IMR-90 (cell line): ENCODE data around the gene CIT. TPM values are rescaled to one million over a fixed set of nuclear protein-coding genes. Genes with fewer than 3 reads are reported as not detected.

Experiments
- ATAC-seq: fragments of 200-7000 bp; cut with Tn5 transposase; 2 replicates; pipeline ENCODE4 v1.9.1; 2020; ENCODE audit warnings: low read depth, mild to moderate bottlenecking, moderate library complexity
- BruUV-seq: library from RNA; stranded (reverse); fragments of 400-500 nt; replicated peaks from 2 replicates; lab custom pipeline; 2021; lab: Mats Ljungman, UMichigan
- CTCF ChIA-PET: fragments of 300-600 bp; formaldehyde crosslinking; extraction: SDS; loops from one replicate; lab custom pipeline; 2021; ENCODE audit warnings: antibody characterized with exemption; lab: Yijun Ruan, JAX
- POLR2A ChIA-PET: fragments of 300-600 bp; sonication (Branson Sonifier 250); formaldehyde crosslinking; loops from one replicate; lab custom pipeline; 2022; ENCODE audit warnings: antibody characterized with exemption; ENCODE audit not compliant: unreplicated experiment; lab: Charles Lee
- DNase-seq: peaks from one replicate; pipeline ENCODE4 v3.0.0; 2013
- H2AFZ ChIP-seq: replicated peaks from 2 replicates; pipeline ENCODE3; 2013; ENCODE audit warnings: low read length, mild to moderate bottlenecking; ENCODE audit not compliant: poor library complexity
- H2AK5ac ChIP-seq: 2 replicates; pipeline ENCODE4 v1.6.1; 2013; ENCODE audit warnings: low read depth, low read length, inconsistent platforms
- H2AK9ac ChIP-seq: replicated peaks from 2 replicates; pipeline ENCODE3; 2013; ENCODE audit warnings: mild to moderate bottlenecking, low read depth, low read length, moderate library complexity; ENCODE audit not compliant: poor library complexity
- H2BK120ac ChIP-seq: 2 replicates; pipeline ENCODE4 v1.6.1; 2013; ENCODE audit warnings: low read depth, low read length, inconsistent platforms
- H2BK15ac ChIP-seq: 3 replicates; pipeline ENCODE4 v1.6.1; 2013; ENCODE audit warnings: low read depth, low read length, inconsistent platforms
- H2BK20ac ChIP-seq: 2 replicates; pipeline ENCODE4 v1.6.1; 2013; ENCODE audit warnings: low read depth, mild to moderate bottlenecking, inconsistent platforms, low read length, moderate library complexity
- H2BK5ac ChIP-seq: 2 replicates; pipeline ENCODE4 v1.6.1; 2013; ENCODE audit warnings: mild to moderate bottlenecking, low read depth, low read length, inconsistent platforms; ENCODE audit not compliant: poor library complexity, severe bottlenecking
- H3K14ac ChIP-seq: replicated peaks from 2 replicates; pipeline ENCODE4 v1.6.1; 2013; ENCODE audit warnings: low read depth, low read length, inconsistent platforms
- H3K18ac ChIP-seq: 2 replicates; pipeline ENCODE4 v1.6.1; 2013; ENCODE audit warnings: low read depth, low read length, control low read depth
- H3K23ac ChIP-seq: 2 replicates; pipeline ENCODE4 v1.6.1; 2013; ENCODE audit warnings: low read depth, low read length, inconsistent platforms
- H3K27ac ChIP-seq: 2 replicates; pipeline ENCODE4 v1.5.1; 2013; ENCODE audit warnings: mild to moderate bottlenecking, control low read depth, low read length; ENCODE audit not compliant: insufficient read depth
- H3K27me3 ChIP-seq: 2 replicates; pipeline ENCODE4 v1.6.1; 2013; ENCODE audit warnings: low read length; ENCODE audit not compliant: control insufficient read depth, insufficient read depth
- H3K36me3 ChIP-seq: 2 replicates; pipeline ENCODE4 v1.6.1; 2013; ENCODE audit warnings: low read length, mixed read lengths; ENCODE audit not compliant: control insufficient read depth, insufficient read depth
- H3K4ac ChIP-seq: 2 replicates; pipeline ENCODE4 v1.6.1; 2013; ENCODE audit warnings: low read depth, low read length, inconsistent platforms
- H3K4me1 ChIP-seq: 2 replicates; pipeline ENCODE4 v1.6.1; 2013; ENCODE audit warnings: low read length, mixed read lengths; ENCODE audit not compliant: control insufficient read depth, insufficient read depth
- H3K4me2 ChIP-seq: 2 replicates; pipeline ENCODE4 v1.6.1; 2013; ENCODE audit warnings: low read depth, mild to moderate bottlenecking, control low read depth, low read length, moderate library complexity
- H3K4me3 ChIP-seq: 2 replicates; pipeline ENCODE4 v1.5.1; 2013; ENCODE audit warnings: low read depth, mild to moderate bottlenecking, control low read depth, low read length, moderate library complexity; ENCODE audit not compliant: insufficient read depth
- H3K56ac ChIP-seq: 2 replicates; pipeline ENCODE4 v1.6.1; 2013; ENCODE audit warnings: low read length, inconsistent platforms; ENCODE audit not compliant: insufficient read depth; ENCODE audit errors: extremely low read depth
- H3K79me1 ChIP-seq, 2 experiments: 2 replicates each; pipeline ENCODE4 v1.6.1; 2013; ENCODE audit warnings: low read length in 2 of 2, inconsistent platforms in 1 of 2, low read depth in 1 of 2
- H3K9ac ChIP-seq: 2 replicates; pipeline ENCODE4 v1.6.1; 2013; ENCODE audit warnings: low read depth, low read length, control low read depth
- H3K9me1 ChIP-seq: 2 replicates; pipeline ENCODE4 v1.6.1; 2013; ENCODE audit warnings: low read length, inconsistent platforms; ENCODE audit not compliant: insufficient read depth
- H3K9me3 ChIP-seq: 2 replicates; pipeline ENCODE4 v1.6.1; 2013; ENCODE audit warnings: low read length; ENCODE audit not compliant: control insufficient read depth, insufficient read depth
- H4K20me1 ChIP-seq: 2 replicates; pipeline ENCODE4 v1.6.1; 2013; ENCODE audit warnings: low read length, inconsistent platforms; ENCODE audit not compliant: insufficient read depth
- H4K5ac ChIP-seq: 2 replicates; pipeline ENCODE4 v1.6.1; 2013; ENCODE audit warnings: mild to moderate bottlenecking, low read depth, low read length, control low read depth
- H4K8ac ChIP-seq, 2 experiments: 2 replicates each; pipeline ENCODE4 v1.6.1; 2013; ENCODE audit warnings: low read depth in 2 of 2, low read length in 2 of 2, control low read depth in 1 of 2, inconsistent platforms in 1 of 2
- H4K91ac ChIP-seq: 2 replicates; pipeline ENCODE4 v1.6.1; 2013; ENCODE audit warnings: low read depth, low read length, inconsistent platforms; ENCODE audit not compliant: insufficient read depth
- BHLHE40 ChIP-seq: fragments of 150-350 bp; IDR thresholded peaks from 2 replicates; pipeline ENCODE4 v1.6.1; 2016; ENCODE audit warnings: mild to moderate bottlenecking, low read depth, low read length
- CEBPB ChIP-seq: IDR thresholded peaks from 2 replicates; pipeline ENCODE4 v1.6.1; 2012; ENCODE audit warnings: low read depth, low read length, improper control_type of control experiment
- CHD1 ChIP-seq: IDR thresholded peaks from 2 replicates; pipeline ENCODE4 v1.6.1; 2012; ENCODE audit warnings: low read depth, low read length, improper control_type of control experiment
- FOS ChIP-seq: fragments of 150-350 bp; IDR thresholded peaks from 2 replicates; pipeline ENCODE4 v1.6.1; 2016; ENCODE audit warnings: low read depth, low read length
- MAFK ChIP-seq: IDR thresholded peaks from 2 replicates; pipeline ENCODE4 v1.6.1; 2012; ENCODE audit warnings: low read depth, low read length, improper control_type of control experiment
- MAZ ChIP-seq: IDR thresholded peaks from 2 replicates; pipeline ENCODE4 v1.6.1; 2012; ENCODE audit warnings: low read depth, mild to moderate bottlenecking, low read length, improper control_type of control experiment, moderate library complexity, borderline replicate concordance
- MXI1 ChIP-seq: IDR thresholded peaks from 2 replicates; pipeline ENCODE4 v1.6.1; 2012; ENCODE audit warnings: low read depth, mild to moderate bottlenecking, low read length, moderate library complexity, borderline replicate concordance
- NFE2L2 ChIP-seq: fragments of 150-350 bp; IDR thresholded peaks from 2 replicates; pipeline ENCODE4 v1.6.1; 2016; ENCODE audit warnings: low read depth, mild to moderate bottlenecking, low read length
- POLR2A ChIP-seq: IDR thresholded peaks from 2 replicates; pipeline ENCODE4 v1.6.1; 2012; ENCODE audit warnings: mild to moderate bottlenecking, low read depth, low read length
- RAD21 ChIP-seq: IDR thresholded peaks from 2 replicates; pipeline ENCODE4 v1.6.1; 2012; ENCODE audit warnings: low read length, improper control_type of control experiment
- RCOR1 ChIP-seq: IDR thresholded peaks from 2 replicates; pipeline ENCODE4 v1.6.1; 2012; ENCODE audit warnings: mild to moderate bottlenecking, low read length, improper control_type of control experiment; ENCODE audit not compliant: insufficient replicate concordance
- RFX5 ChIP-seq: IDR thresholded peaks from 2 replicates; pipeline ENCODE4 v1.8.0; 2012; ENCODE audit warnings: low read depth, mild to moderate bottlenecking, low read length, moderate library complexity
- SMC3 ChIP-seq: fragments of 150-350 bp; IDR thresholded peaks from 2 replicates; pipeline ENCODE4 v1.6.1; 2016; ENCODE audit warnings: low read depth, mild to moderate bottlenecking, antibody characterized with exemption, low read length, moderate library complexity
- WGBS, 2 experiments: methylation state at CpG; one replicate each; pipeline versions ENCODE4 v1.1.5 to v1.1.7; 2013; ENCODE audit warnings: missing lambda C conversion rate in 2 of 2; ENCODE audit not compliant: insufficient read length in 1 of 2; ENCODE audit errors: extremely low coverage in 2 of 2; 5-methylcytosine and 5-hydroxymethylcytosine counted together
- dilution Hi-C: fragments of 300-500 bp; cut with HindIII; formaldehyde crosslinking; loops from one replicate; pipeline ENCODE4 v1.14.3; 2018; ENCODE audit warnings: low sequenced_read_pairs; ENCODE audit not compliant: unreplicated experiment
- in situ Hi-C: fragments of 300-500 bp; cut with MboI; formaldehyde crosslinking; loops from 3 replicates; pipeline ENCODE4 v1.14.3; 2019; ENCODE audit warnings: low sequenced_read_pairs, inconsistent platforms, mixed read lengths
- intact Hi-C: fragments of 100-400 bp; cut with micrococcal nuclease; formaldehyde crosslinking; loops from 2 replicates; pipeline ENCODE4 v1.10.0; 2022
- polyA plus RNA-seq, 3 experiments: library from polyadenylated mRNA; depleted of rRNA; stranded (reverse); fragments of >200 nt; gene quantifications; 2 replicates each; pipeline ENCODE4 v1.2.3, GENCODE V29; 2012; ENCODE audit warnings: low replicate concordance in 1 of 3
- total RNA-seq: library from RNA; depleted of rRNA; stranded (reverse); fragments of >200 nt; gene quantifications from 2 replicates; pipeline ENCODE4 v1.2.3, GENCODE V29; 2012
- TF ChIP-seq, protein P1 (sequence below): fragments of 150-350 bp; IDR thresholded peaks from 2 replicates; pipeline ENCODE4 v1.6.1; 2016; ENCODE audit warnings: low read depth, mild to moderate bottlenecking, low read length, moderate library complexity, borderline replicate concordance
- TF ChIP-seq, protein P2 (sequence below): fragments of 150-350 bp; IDR thresholded peaks from 2 replicates; pipeline ENCODE4 v1.6.1; 2017; ENCODE audit warnings: mild to moderate bottlenecking, antibody characterized with exemption, low read length, low read depth
- TF ChIP-seq, protein P3 (sequence below): conservative IDR thresholded peaks from 2 replicates; pipeline ENCODE4 v1.5.1; 2012; ENCODE audit warnings: mild to moderate bottlenecking, low read depth, low read length, improper control_type of control experiment

Gene CIT
- total and polyA plus RNA-seq, 2 of the 4 experiments (the other 2 are of a cell fraction), result 13.1 to 21.0 TPM

DNA sequence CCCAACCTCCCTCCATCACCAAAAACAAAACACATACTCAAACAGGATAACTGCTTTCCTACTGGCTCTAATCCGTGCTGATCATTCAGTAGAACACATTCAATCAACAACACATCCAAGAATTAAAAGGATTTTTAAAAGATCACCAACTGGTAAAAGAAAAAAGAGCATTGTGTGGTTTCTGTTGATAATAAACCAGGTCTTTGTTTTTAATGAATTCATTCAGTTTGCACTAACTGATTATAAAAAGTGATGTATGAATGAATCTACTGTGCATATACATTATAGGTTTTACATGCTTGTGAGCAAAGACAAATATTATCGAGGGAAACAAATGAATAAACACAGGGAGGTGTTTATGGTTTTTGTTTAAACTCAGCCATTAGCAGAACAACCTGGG, 55.1 kb downstream of the CIT start:
- no peak overlapping the region for H2BK120ac ChIP-seq
- no peak overlapping the region for H3K18ac ChIP-seq
- in situ Hi-C loops (no loop called here), dilution Hi-C loops (no loop called here), intact Hi-C loops (no loop called here)
- no peak overlapping the region for H3K9ac ChIP-seq
- H4K20me1 ChIP-seq, result no peaks in the 10 kb centered on the region
- H2BK5ac ChIP-seq, result no peak overlapping the region
- H2AK5ac ChIP-seq, result no peak overlapping the region
- H3K9me3 ChIP-seq, result no peaks in the 10 kb centered on the region
- POLR2A ChIA-PET, result no interaction called here
- WGBS, 2 experiments, result no CpG with 5 or more reads among the region's 2 CpGs
- H2AK9ac ChIP-seq, result no peak overlapping the region
- H3K23ac ChIP-seq, result no peak overlapping the region
- no peaks in the 10 kb centered on the region for H3K9me1 ChIP-seq
- no peak overlapping the region for H2AFZ ChIP-seq
- ATAC-seq, result no peak
- DNase-seq, result no peak
- TF ChIP-seq NFE2L2, result no peak
- TF ChIP-seq MAFK, result no peak
- no peak for TF ChIP-seq MXI1
- no peak for TF ChIP-seq BHLHE40
- no peak for TF ChIP-seq RCOR1
- TF ChIP-seq CHD1, result no peak
- no peak for TF ChIP-seq POLR2A
- no peak for TF ChIP-seq MAZ
- TF ChIP-seq, protein P1, sequence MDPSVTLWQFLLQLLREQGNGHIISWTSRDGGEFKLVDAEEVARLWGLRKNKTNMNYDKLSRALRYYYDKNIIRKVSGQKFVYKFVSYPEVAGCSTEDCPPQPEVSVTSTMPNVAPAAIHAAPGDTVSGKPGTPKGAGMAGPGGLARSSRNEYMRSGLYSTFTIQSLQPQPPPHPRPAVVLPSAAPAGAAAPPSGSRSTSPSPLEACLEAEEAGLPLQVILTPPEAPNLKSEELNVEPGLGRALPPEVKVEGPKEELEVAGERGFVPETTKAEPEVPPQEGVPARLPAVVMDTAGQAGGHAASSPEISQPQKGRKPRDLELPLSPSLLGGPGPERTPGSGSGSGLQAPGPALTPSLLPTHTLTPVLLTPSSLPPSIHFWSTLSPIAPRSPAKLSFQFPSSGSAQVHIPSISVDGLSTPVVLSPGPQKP, result no peak
- TF ChIP-seq RAD21, result no peak
- TF ChIP-seq FOS, result no peak
- no peak for TF ChIP-seq SMC3
- no peak for TF ChIP-seq RFX5
- TF ChIP-seq, protein P2, sequence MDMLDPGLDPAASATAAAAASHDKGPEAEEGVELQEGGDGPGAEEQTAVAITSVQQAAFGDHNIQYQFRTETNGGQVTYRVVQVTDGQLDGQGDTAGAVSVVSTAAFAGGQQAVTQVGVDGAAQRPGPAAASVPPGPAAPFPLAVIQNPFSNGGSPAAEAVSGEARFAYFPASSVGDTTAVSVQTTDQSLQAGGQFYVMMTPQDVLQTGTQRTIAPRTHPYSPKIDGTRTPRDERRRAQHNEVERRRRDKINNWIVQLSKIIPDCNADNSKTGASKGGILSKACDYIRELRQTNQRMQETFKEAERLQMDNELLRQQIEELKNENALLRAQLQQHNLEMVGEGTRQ, result no peak
- TF ChIP-seq CEBPB, result no peak
- TF ChIP-seq, protein P3, sequence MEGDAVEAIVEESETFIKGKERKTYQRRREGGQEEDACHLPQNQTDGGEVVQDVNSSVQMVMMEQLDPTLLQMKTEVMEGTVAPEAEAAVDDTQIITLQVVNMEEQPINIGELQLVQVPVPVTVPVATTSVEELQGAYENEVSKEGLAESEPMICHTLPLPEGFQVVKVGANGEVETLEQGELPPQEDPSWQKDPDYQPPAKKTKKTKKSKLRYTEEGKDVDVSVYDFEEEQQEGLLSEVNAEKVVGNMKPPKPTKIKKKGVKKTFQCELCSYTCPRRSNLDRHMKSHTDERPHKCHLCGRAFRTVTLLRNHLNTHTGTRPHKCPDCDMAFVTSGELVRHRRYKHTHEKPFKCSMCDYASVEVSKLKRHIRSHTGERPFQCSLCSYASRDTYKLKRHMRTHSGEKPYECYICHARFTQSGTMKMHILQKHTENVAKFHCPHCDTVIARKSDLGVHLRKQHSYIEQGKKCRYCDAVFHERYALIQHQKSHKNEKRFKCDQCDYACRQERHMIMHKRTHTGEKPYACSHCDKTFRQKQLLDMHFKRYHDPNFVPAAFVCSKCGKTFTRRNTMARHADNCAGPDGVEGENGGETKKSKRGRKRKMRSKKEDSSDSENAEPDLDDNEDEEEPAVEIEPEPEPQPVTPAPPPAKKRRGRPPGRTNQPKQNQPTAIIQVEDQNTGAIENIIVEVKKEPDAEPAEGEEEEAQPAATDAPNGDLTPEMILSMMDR, result no peak
- no peak overlapping the region for H4K5ac ChIP-seq
- H4K91ac ChIP-seq, result no peak overlapping the region
- no peak overlapping the region for H4K8ac ChIP-seq
- H3K4me3 ChIP-seq, result no peak overlapping the region
- no peak overlapping the region for H3K4me2 ChIP-seq
- no TSS peak for BruUV-seq
- H3K14ac ChIP-seq, result no peak overlapping the region
- no peak overlapping the region for H3K4ac ChIP-seq
- H2BK15ac ChIP-seq, result no peak overlapping the region
- H2BK20ac ChIP-seq, result no peak overlapping the region
- H3K56ac ChIP-seq, result no peak overlapping the region
- H3K27me3 ChIP-seq, result no peaks in the 10 kb centered on the region
- H3K79me1 ChIP-seq, result peaks cover 10 to 17% of the 10 kb centered on the region in 2 experiments; a peak in 3 of 4 replicates
- CTCF ChIA-PET, result no interaction called here
- no peak overlapping the region for H3K27ac ChIP-seq
- H3K36me3 ChIP-seq, result 0 out of 2 replicates have a peak, but pooled peaks cover 2% of the 10 kb centered on the region
- no peaks in the 10 kb centered on the region for H3K4me1 ChIP-seq
